ENCODE data around the gene PLAC8.

GRCh38 chr4:83107631-83108030, 6.9 kb downstream of the PLAC8 start:
- TF ChIP-seq CTCF (IDR thresholded peaks at IDR 0.05; ENCODE audit: low read depth, low read length) (no peak), MYC (IDR thresholded peaks at IDR 0.05; ENCODE audit: low read depth, low read length) (no peak), POLR2A (IDR thresholded peaks at IDR 0.05; ENCODE audit: extremely low read depth, insufficient read length) (no peak)

Data from NB4 (cell line).